ENCODE measurements around the gene RPS8. TPM values are rescaled to one million over a fixed set of nuclear protein-coding genes. Genes with fewer than 3 reads are reported as not detected.

RPS8 gene
- total and polyA plus RNA-seq, 2 of the 8 experiments (the other 6 are each of a cell fraction or from before 2014, with no cell fraction given) = 2,261 to 2,407 TPM

DNA sequence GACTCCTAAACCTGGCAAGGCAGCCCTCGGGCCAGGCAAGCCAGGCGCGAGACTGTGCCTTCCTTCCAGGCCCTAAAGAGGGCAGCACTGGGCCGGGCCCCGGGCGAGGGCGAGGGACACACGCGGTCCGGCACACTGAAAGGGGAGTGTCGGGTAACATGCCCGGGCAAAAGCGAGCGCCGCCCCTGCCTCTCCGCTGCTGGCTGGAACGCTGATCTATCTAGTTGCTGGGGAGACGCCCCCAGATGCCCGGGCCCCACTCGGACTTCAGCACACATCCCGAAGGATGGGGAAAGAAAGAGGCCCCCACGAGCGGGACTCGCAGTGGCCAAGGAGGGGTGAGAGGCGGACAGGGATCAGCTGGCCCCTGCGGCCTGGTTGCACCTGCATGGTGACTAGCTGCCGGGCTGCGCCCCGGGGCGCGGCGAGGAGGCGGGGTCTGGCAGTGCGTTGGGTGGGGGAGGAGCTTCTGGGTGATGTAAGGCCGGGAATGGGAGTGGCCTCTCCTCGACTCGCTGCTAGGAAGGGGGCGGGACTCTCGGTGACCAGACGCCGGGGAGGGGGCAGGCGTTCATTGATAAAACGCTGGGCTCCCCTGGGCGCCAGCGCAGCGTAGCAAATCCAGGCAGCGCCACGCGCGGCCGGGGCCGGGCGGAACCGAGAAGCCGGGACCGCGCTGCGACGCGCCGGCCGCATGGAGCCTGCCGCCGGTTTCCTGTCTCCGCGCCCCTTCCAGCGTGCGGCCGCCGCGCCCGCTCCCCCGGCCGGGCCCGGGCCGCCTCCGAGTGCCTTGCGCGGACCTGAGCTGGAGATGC, 24.6 kb downstream of the RPS8 start, which contains the start of gene PLK3 (continued):
- TF ChIP-seq, protein P1, sequence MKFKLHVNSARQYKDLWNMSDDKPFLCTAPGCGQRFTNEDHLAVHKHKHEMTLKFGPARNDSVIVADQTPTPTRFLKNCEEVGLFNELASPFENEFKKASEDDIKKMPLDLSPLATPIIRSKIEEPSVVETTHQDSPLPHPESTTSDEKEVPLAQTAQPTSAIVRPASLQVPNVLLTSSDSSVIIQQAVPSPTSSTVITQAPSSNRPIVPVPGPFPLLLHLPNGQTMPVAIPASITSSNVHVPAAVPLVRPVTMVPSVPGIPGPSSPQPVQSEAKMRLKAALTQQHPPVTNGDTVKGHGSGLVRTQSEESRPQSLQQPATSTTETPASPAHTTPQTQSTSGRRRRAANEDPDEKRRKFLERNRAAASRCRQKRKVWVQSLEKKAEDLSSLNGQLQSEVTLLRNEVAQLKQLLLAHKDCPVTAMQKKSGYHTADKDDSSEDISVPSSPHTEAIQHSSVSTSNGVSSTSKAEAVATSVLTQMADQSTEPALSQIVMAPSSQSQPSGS (IDR thresholded peaks at IDR 0.05; ENCODE audit: low read length) = no peak
- TF ChIP-seq RNF2 (IDR thresholded peaks at IDR 0.05; ENCODE audit: borderline replicate concordance, low read depth, low read length, missing control alignments, poor library complexity, severe bottlenecking) = no peak
- TF ChIP-seq NANOG (IDR thresholded peaks at IDR 0.05; ENCODE audit: insufficient read depth, low read depth, low read length, poor library complexity, severe bottlenecking) = no peak
- no peak for TF ChIP-seq POU5F1 (IDR thresholded peaks at IDR 0.05; ENCODE audit: low read depth, low read length)
- no peak for TF ChIP-seq SUZ12 (IDR thresholded peaks at IDR 0.05; ENCODE audit: low read length)
- TF ChIP-seq JUND (IDR thresholded peaks at IDR 0.05; ENCODE audit: low read length) = no peak
- no peak for TF ChIP-seq JUN (IDR thresholded peaks at IDR 0.05; ENCODE audit: low read depth, low read length)
- peak; percentile 83; the same call in 1 of the 2 replicates for TF ChIP-seq TEAD4 (IDR thresholded peaks at IDR 0.05; ENCODE audit: low read depth, low read length)
- TF ChIP-seq, protein P2, sequence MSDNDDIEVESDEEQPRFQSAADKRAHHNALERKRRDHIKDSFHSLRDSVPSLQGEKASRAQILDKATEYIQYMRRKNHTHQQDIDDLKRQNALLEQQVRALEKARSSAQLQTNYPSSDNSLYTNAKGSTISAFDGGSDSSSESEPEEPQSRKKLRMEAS (IDR thresholded peaks at IDR 0.05) = peak; percentile 98
- no peak for TF ChIP-seq SP2 (IDR thresholded peaks at IDR 0.05; ENCODE audit: low read length)
- TF ChIP-seq, protein P3, sequence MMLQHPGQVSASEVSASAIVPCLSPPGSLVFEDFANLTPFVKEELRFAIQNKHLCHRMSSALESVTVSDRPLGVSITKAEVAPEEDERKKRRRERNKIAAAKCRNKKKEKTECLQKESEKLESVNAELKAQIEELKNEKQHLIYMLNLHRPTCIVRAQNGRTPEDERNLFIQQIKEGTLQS (IDR thresholded peaks at IDR 0.05; ENCODE audit: insufficient read depth, low read depth, low read length) = no peak
- 0 out of 2 replicates have a peak, but pooled peaks have one; percentile 57 for TF ChIP-seq GTF2F1 (IDR thresholded peaks at IDR 0.05; ENCODE audit: borderline replicate concordance, low read depth, low read length)
- TF ChIP-seq TAF1 (IDR thresholded peaks at IDR 0.05; ENCODE audit: low read depth, low read length) = peak; percentile 77; the same call in 1 of the 2 replicates
- peak; percentile 59; the same call in 1 of the 2 replicates for TF ChIP-seq CEBPB (IDR thresholded peaks at IDR 0.05; ENCODE audit: low read depth, low read length)
- 0 out of 2 replicates have a peak, but pooled peaks have one; percentile 40 for TF ChIP-seq GABPA (IDR thresholded peaks at IDR 0.05; ENCODE audit: borderline replicate concordance, insufficient read depth, low read length)
- TF ChIP-seq, protein P4, sequence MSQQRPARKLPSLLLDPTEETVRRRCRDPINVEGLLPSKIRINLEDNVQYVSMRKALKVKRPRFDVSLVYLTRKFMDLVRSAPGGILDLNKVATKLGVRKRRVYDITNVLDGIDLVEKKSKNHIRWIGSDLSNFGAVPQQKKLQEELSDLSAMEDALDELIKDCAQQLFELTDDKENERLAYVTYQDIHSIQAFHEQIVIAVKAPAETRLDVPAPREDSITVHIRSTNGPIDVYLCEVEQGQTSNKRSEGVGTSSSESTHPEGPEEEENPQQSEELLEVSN (IDR thresholded peaks at IDR 0.05) = peak; percentile 88
- peak; percentile 97 for TF ChIP-seq PHF8 (conservative IDR thresholded peaks at IDR 0.05; ENCODE audit: low read depth, low read length)
- TF ChIP-seq MAFK (IDR thresholded peaks at IDR 0.05; ENCODE audit: low read depth, low read length) = no peak
